Endodermal cell (in vitro differentiated cells): ENCODE results near the gene PRDM2. TPM values are rescaled to one million over a fixed set of nuclear protein-coding genes. Genes with fewer than 3 reads are reported as not detected.

Experiments
- DNase-seq: peaks from one replicate; pipeline ENCODE4 v3.0.0-alpha.2; 2017
- H3K27ac ChIP-seq: 2 replicates; pipeline ENCODE4 v1.5.1; 2013; ENCODE audit warnings: mild to moderate bottlenecking, low read depth, low read length, moderate library complexity
- H3K27me3 ChIP-seq: 2 replicates; pipeline ENCODE4 v1.6.1; 2013; ENCODE audit warnings: mild to moderate bottlenecking, low read length, moderate library complexity; ENCODE audit not compliant: insufficient read depth, control insufficient read depth, poor library complexity, severe bottlenecking
- H3K36me3 ChIP-seq: 2 replicates; pipeline ENCODE4 v1.7.0; 2013; ENCODE audit warnings: mild to moderate bottlenecking, low read length, moderate library complexity; ENCODE audit not compliant: control insufficient read depth, insufficient read depth
- H3K4me1 ChIP-seq: one replicate; pipeline ENCODE4 v1.7.0; 2013; ENCODE audit warnings: low read length; ENCODE audit not compliant: control insufficient read depth, insufficient read depth
- H3K4me3 ChIP-seq: 2 replicates; pipeline ENCODE4 v1.5.1; 2013; ENCODE audit warnings: mild to moderate bottlenecking, low read length, moderate library complexity
- H3K9ac ChIP-seq: 2 replicates; pipeline ENCODE4 v1.6.1; 2013; ENCODE audit warnings: mild to moderate bottlenecking, low read length, moderate library complexity; ENCODE audit not compliant: poor library complexity, severe bottlenecking; ENCODE audit errors: extremely low read depth
- H3K9me3 ChIP-seq: 2 replicates; pipeline ENCODE4 v1.6.1; 2013; ENCODE audit warnings: mild to moderate bottlenecking, low read length, moderate library complexity; ENCODE audit not compliant: control insufficient read depth
- H3K27ac Mint-ChIP-seq: 2 replicates; pipeline ENCODE4 v1.8.0; 2020; ENCODE audit warnings: mixed read lengths
- H3K27me3 Mint-ChIP-seq: 2 replicates; pipeline ENCODE4 v1.8.0; 2021; ENCODE audit warnings: mild to moderate bottlenecking, mixed read lengths; ENCODE audit not compliant: insufficient read depth
- H3K36me3 Mint-ChIP-seq: 2 replicates; pipeline ENCODE4 v1.8.0; 2020; ENCODE audit warnings: low read depth, mixed read lengths
- H3K4me1 Mint-ChIP-seq: 2 replicates; pipeline ENCODE4 v1.8.0; 2020; ENCODE audit warnings: mixed read lengths
- H3K4me3 Mint-ChIP-seq: 2 replicates; pipeline ENCODE4 v1.8.0; 2020; ENCODE audit warnings: mild to moderate bottlenecking, moderate library complexity, mixed read lengths
- H3K9me3 Mint-ChIP-seq: 2 replicates; pipeline ENCODE4 v1.8.0; 2020; ENCODE audit warnings: mild to moderate bottlenecking, mixed read lengths
- CTCF ChIP-seq: fragments of 200-600 bp; sonication (generic); conservative IDR thresholded peaks from 2 replicates; pipeline ENCODE4 v1.5.0; 2021; ENCODE audit warnings: antibody characterized with exemption, mild to moderate bottlenecking
- WGBS, 2 experiments: methylation state at CpG; one replicate each; pipeline versions ENCODE4 v1.1.5 to v1.1.7; 2013; ENCODE audit warnings: missing lambda C conversion rate in 2 of 2, mixed read lengths in 1 of 2; ENCODE audit not compliant: insufficient coverage in 1 of 2, insufficient read length in 1 of 2; 5-methylcytosine and 5-hydroxymethylcytosine counted together
- total RNA-seq, 2 donors: library from RNA; stranded (reverse); fragmentation: NEBNext Ultra II Directional in 1 of 2; extraction: Animal tissue kit (Norgen Biotek cat#: 25700) in 1 of 2; gene quantifications; 2 replicates in 1 of 2; 3 replicates in 1 of 2; pipeline ENCODE4 v1.2.1, GENCODE V29; 2021

The PRDM2 gene
- total RNA-seq, 2 donors from 2014 or later = 29.4 to 35.4 TPM

DNA sequence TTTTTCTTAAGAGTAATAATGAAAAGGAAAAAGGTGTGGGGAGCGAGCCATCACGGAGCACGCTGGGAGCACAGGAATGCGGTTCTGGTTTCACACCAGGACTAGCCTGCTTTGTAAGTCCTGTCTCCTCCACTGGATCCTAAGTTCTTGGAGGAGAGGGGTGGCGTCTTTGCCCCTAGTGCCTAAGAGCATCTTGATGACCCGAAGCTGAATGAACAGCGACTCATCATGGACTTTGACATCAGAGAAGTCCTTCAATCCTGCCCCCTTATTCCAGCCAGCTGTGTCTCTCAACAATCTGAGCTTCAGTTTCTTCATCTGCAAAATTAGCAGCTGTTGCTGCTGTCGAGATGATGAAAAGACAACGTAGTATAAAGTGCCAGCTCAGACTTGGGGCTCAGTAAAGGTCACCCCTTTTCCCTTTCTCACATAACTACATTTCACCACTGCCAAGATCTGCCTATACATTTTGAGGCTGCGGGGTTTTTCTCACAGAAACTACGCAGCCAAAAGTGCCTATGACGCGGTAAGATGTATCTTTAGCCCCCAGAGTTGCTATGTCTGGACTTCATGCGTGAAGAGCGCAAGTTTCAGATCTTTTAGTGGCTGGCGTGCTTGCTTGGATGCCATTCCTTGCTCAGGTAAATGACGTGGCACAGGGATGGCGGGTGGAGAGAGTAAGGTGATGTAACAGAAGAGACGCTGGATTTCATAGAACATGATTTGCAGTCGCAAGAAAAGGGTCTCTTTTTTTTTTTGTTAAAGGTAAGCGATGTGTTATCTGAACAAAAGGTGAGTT, 4.9 kb upstream of the PRDM2 start:
- no peaks in the 10 kb centered on the region for H3K4me1 ChIP-seq

GRCh38 chr1:13697738-13698137, 2.2 kb upstream of the PRDM2 start:
- peaks cover 10% of the 10 kb centered on the region for H3K36me3 Mint-ChIP-seq
- DNase-seq = no peak
- TF ChIP-seq CTCF = peak; percentile 21

More for the DNA sequence above, 4.9 kb upstream of the PRDM2 start:
- H3K27ac ChIP-seq = no peak overlapping the region
- Mint-ChIP-seq H3K27me3 (peaks cover 66% of the 10 kb centered on the region), H3K36me3 (peaks cover 10% of the 10 kb centered on the region), H3K4me3 (no peak overlapping the region), H3K9me3 (peaks cover 24% of the 10 kb centered on the region), H3K27ac (no peak overlapping the region), H3K4me1 (no peaks in the 10 kb centered on the region)
- H3K4me3 ChIP-seq = no peak overlapping the region
- no peak for TF ChIP-seq CTCF
- peaks cover 25% of the 10 kb centered on the region for H3K27me3 ChIP-seq
- peaks cover 18% of the 10 kb centered on the region for H3K9me3 ChIP-seq
- no peak for DNase-seq
- WGBS, 2 experiments = 86 to 89% methylated on average over 15 to 21 of the region's 21 CpGs
- no peaks in the 10 kb centered on the region for H3K36me3 ChIP-seq
- H3K9ac ChIP-seq = no peak overlapping the region

GRCh38 chr1:13699510-13699909, 478 bp upstream of the PRDM2 start:
- no peak for TF ChIP-seq CTCF
- Histone ChIP-seq H3K9me3 (peaks cover 18% of the 10 kb centered on the region), H3K9ac (no peak overlapping the region), H3K4me1 (no peaks in the 10 kb centered on the region), H3K27ac (peak overlapping the region; percentile 77), H3K36me3 (no peaks in the 10 kb centered on the region), H3K4me3 (peak overlapping the region; percentile 81), H3K27me3 (peaks cover 29% of the 10 kb centered on the region)
- H3K9me3 Mint-ChIP-seq = peaks cover 24% of the 10 kb centered on the region
- WGBS, 2 experiments = 76 to 79% methylated on average over 10 to 16 of the region's 16 CpGs
- peak overlapping the region; percentile 11 for H3K27ac Mint-ChIP-seq
- H3K36me3 Mint-ChIP-seq = peaks cover 10% of the 10 kb centered on the region
- peak; percentile 51 for DNase-seq
- peaks cover 55% of the 10 kb centered on the region for H3K27me3 Mint-ChIP-seq
- peak overlapping the region; percentile 79 for H3K4me3 Mint-ChIP-seq
- H3K4me1 Mint-ChIP-seq = peaks cover 11% of the 10 kb centered on the region

More at GRCh38 chr1:13697738-13698137, 2.2 kb upstream of the PRDM2 start:
- Mint-ChIP-seq H3K27ac (no peak overlapping the region), H3K4me1 (peaks cover 11% of the 10 kb centered on the region), H3K9me3 (peaks cover 24% of the 10 kb centered on the region), H3K27me3 (peaks cover 64% of the 10 kb centered on the region), H3K4me3 (no peak overlapping the region)
- Histone ChIP-seq H3K9ac (no peak overlapping the region), H3K9me3 (peaks cover 18% of the 10 kb centered on the region), H3K4me3 (no peak overlapping the region), H3K27ac (no peak overlapping the region), H3K4me1 (no peaks in the 10 kb centered on the region), H3K27me3 (peaks cover 33% of the 10 kb centered on the region), H3K36me3 (no peaks in the 10 kb centered on the region)
- whole genome bisulfite sequencing, 2 experiments = 91 to 100% methylated on average over 1 to 2 of the region's 2 CpGs
